ENCODE results near the gene AMPH.

- TF ChIP-seq, protein P1, sequence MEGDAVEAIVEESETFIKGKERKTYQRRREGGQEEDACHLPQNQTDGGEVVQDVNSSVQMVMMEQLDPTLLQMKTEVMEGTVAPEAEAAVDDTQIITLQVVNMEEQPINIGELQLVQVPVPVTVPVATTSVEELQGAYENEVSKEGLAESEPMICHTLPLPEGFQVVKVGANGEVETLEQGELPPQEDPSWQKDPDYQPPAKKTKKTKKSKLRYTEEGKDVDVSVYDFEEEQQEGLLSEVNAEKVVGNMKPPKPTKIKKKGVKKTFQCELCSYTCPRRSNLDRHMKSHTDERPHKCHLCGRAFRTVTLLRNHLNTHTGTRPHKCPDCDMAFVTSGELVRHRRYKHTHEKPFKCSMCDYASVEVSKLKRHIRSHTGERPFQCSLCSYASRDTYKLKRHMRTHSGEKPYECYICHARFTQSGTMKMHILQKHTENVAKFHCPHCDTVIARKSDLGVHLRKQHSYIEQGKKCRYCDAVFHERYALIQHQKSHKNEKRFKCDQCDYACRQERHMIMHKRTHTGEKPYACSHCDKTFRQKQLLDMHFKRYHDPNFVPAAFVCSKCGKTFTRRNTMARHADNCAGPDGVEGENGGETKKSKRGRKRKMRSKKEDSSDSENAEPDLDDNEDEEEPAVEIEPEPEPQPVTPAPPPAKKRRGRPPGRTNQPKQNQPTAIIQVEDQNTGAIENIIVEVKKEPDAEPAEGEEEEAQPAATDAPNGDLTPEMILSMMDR (IDR thresholded peaks at IDR 0.05) = no peak
- TF ChIP-seq POLR2A (IDR thresholded peaks at IDR 0.05; ENCODE audit: low read depth) = no peak
- TF ChIP-seq POLR2AphosphoS5 (IDR thresholded peaks at IDR 0.05) = no peak
Observed at GRCh38 chr7:38656968-38657367, 25.8 kb upstream of the AMPH start.

Measured in esophagus muscularis mucosa (tissue), 3 donors.